ENCODE measurements around the gene CCR4. TPM values are rescaled to one million over a fixed set of nuclear protein-coding genes. Genes with fewer than 3 reads are reported as not detected.

Gene CCR4
- total and polyA plus RNA-seq, 8 donors = 0.73 to 4.2 (median 2.1) TPM

GRCh38 chr3:32989171-32989570, 37.7 kb downstream of the CCR4 start:
- Histone ChIP-seq H3K4me1 (no peaks in the 10 kb centered on the region), H3K27ac (no peak overlapping the region), H3K4me3 (no peak overlapping the region), H3K36me3 (no peaks in the 10 kb centered on the region), H3K27me3 (no peaks in the 10 kb centered on the region), H3K9me3 (no peaks in the 10 kb centered on the region)
- ATAC-seq (no peak), DNase-seq (no peak)
- intact Hi-C loops (cut with DNase I) = no loop called here
- TF ChIP-seq, protein P1, sequence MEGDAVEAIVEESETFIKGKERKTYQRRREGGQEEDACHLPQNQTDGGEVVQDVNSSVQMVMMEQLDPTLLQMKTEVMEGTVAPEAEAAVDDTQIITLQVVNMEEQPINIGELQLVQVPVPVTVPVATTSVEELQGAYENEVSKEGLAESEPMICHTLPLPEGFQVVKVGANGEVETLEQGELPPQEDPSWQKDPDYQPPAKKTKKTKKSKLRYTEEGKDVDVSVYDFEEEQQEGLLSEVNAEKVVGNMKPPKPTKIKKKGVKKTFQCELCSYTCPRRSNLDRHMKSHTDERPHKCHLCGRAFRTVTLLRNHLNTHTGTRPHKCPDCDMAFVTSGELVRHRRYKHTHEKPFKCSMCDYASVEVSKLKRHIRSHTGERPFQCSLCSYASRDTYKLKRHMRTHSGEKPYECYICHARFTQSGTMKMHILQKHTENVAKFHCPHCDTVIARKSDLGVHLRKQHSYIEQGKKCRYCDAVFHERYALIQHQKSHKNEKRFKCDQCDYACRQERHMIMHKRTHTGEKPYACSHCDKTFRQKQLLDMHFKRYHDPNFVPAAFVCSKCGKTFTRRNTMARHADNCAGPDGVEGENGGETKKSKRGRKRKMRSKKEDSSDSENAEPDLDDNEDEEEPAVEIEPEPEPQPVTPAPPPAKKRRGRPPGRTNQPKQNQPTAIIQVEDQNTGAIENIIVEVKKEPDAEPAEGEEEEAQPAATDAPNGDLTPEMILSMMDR (IDR thresholded peaks at IDR 0.05) = no peak

DNA sequence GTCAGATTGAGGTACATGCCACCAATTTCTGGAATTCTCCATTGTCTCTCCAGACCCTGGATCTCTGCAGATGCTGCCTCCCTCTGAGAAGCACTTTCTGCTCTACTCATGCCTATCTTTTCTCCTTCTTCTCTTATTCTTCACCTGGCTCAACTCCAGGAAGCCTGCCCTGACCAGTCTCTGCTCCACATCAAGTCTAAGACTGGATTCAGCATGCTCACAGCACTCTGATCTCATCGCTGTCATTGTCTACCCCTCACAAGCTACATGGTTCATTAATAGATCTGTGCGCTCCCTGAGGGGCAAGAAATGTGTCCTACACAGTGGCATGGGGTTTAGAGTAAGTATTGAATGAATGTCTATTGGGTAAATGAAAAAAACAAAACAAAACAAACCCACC, 38.7 kb downstream of the CCR4 start:
- Histone ChIP-seq H3K27ac (no peak overlapping the region), H3K36me3 (no peaks in the 10 kb centered on the region), H3K4me1 (no peaks in the 10 kb centered on the region), H3K9me3 (no peaks in the 10 kb centered on the region), H3K27me3 (no peaks in the 10 kb centered on the region), H3K4me3 (no peak overlapping the region)
- TF ChIP-seq, protein P1 (IDR thresholded peaks at IDR 0.05) = no peak
- no peak for ATAC-seq
- no peak for DNase-seq
- intact Hi-C loops (cut with DNase I) = no loop called here

GRCh38 chr3:32991781-32992180, 40.3 kb downstream of the CCR4 start:
- no peaks in the 10 kb centered on the region for H3K4me1 ChIP-seq
- H3K4me3 ChIP-seq = no peak overlapping the region
- no peak overlapping the region for H3K27ac ChIP-seq
- DNase-seq (no peak), ATAC-seq (no peak)
- H3K27me3 ChIP-seq = no peaks in the 10 kb centered on the region
- TF ChIP-seq, protein P1 (IDR thresholded peaks at IDR 0.05) = no peak
- intact Hi-C loops (cut with DNase I) = no loop called here
- H3K9me3 ChIP-seq = no peaks in the 10 kb centered on the region
- H3K36me3 ChIP-seq = peaks cover 0 to 6% of the 10 kb centered on the region in 2 donors

DNA sequence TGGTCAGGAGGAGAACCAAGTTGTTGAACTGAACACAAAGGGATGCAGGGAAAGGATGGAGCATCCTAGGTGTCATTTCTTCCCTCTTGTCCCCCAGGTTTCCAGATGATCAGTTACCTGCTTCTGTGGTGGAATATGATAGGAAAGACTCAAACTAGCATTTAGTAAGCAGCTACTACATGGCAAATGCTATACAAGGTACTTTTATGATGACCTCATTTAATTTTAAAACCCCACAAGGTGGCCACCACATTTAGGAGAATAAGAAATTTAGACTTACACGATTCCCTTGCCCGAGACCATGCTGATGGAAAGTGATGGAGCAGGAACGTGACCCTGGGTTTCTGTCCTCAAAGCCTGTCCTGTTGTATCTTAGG, 40.9 kb downstream of the CCR4 start:
- no peaks in the 10 kb centered on the region for H3K27me3 ChIP-seq
- intact Hi-C loops (cut with DNase I) = no loop called here
- TF ChIP-seq, protein P1 (IDR thresholded peaks at IDR 0.05) = no peak
- ATAC-seq (no peak), DNase-seq (no peak)
- no peak overlapping the region for H3K4me3 ChIP-seq
- no peak overlapping the region for H3K27ac ChIP-seq
- H3K36me3 ChIP-seq = peaks cover 0 to 11% of the 10 kb centered on the region in 2 donors
- no peaks in the 10 kb centered on the region for H3K4me1 ChIP-seq
- no peaks in the 10 kb centered on the region for H3K9me3 ChIP-seq

- Histone ChIP-seq H3K27me3 (no peaks in the 10 kb centered on the region), H3K9me3 (no peaks in the 10 kb centered on the region), H3K36me3 (peaks cover 0 to 26% of the 10 kb centered on the region in 2 donors), H3K4me3 (no peak overlapping the region), H3K4me1 (no peaks in the 10 kb centered on the region), H3K27ac (no peak overlapping the region)
- ATAC-seq = no peak
- intact Hi-C loops (cut with DNase I) = no loop called here
- no peak for DNase-seq
- TF ChIP-seq, protein P1 (IDR thresholded peaks at IDR 0.05) = no peak
These were observed 42.6 kb downstream of the CCR4 start for GRCh38 chr3:32994045-32994444.
